RWPE2 (cell line): ENCODE results near the gene LINC01488.

Experiments
- ATAC-seq: fragments of 200-7000 bp; cut with Tn5 transposase; 3 replicates; pipeline ENCODE4 v1.9.1; 2021; ENCODE audit warnings: low read depth
- DNase-seq: peaks from one replicate; pipeline ENCODE4 v3.0.0-alpha.2; 2020; ENCODE audit warnings: low spot score
- H3K27ac ChIP-seq: fragments of 450-650 bp; 2 replicates; pipeline ENCODE4 v1.5.1; 2017; ENCODE audit warnings: mild to moderate bottlenecking; ENCODE audit not compliant: poor library complexity, severe bottlenecking
- H3K27me3 ChIP-seq: fragments of 250-450 bp; sonication (Bioruptor Pico); 2 replicates; pipeline ENCODE4 v1.5.1; 2021; ENCODE audit warnings: mild to moderate bottlenecking, moderate library complexity; ENCODE audit not compliant: insufficient read depth, poor library complexity, severe bottlenecking
- H3K36me3 ChIP-seq: fragments of 250-450 bp; sonication (Bioruptor Pico); 2 replicates; pipeline ENCODE4 v1.5.1; 2020; ENCODE audit warnings: low read depth, mild to moderate bottlenecking, moderate library complexity
- H3K4me1 ChIP-seq: fragments of 250-450 bp; sonication (Bioruptor Pico); 2 replicates; pipeline ENCODE4 v1.5.1; 2021; ENCODE audit warnings: mild to moderate bottlenecking, moderate library complexity; ENCODE audit not compliant: insufficient read depth, poor library complexity, severe bottlenecking
- H3K4me3 ChIP-seq: fragments of 250-450 bp; sonication (Bioruptor Pico); 2 replicates; pipeline ENCODE4 v1.5.1; 2021; ENCODE audit warnings: mild to moderate bottlenecking, moderate library complexity; ENCODE audit not compliant: severe bottlenecking
- H3K9me3 ChIP-seq: fragments of 250-450 bp; sonication (Bioruptor Pico); 2 replicates; pipeline ENCODE4 v1.5.1; 2021; ENCODE audit warnings: mild to moderate bottlenecking, moderate library complexity; ENCODE audit not compliant: severe bottlenecking
- CTCF ChIP-seq: fragments of 450-650 bp; IDR thresholded peaks from one replicate; pipeline ENCODE4 v1.5.1; 2017; ENCODE audit warnings: mild to moderate bottlenecking, moderate library complexity; ENCODE audit not compliant: poor library complexity, severe bottlenecking

LINC01488 gene

DNA sequence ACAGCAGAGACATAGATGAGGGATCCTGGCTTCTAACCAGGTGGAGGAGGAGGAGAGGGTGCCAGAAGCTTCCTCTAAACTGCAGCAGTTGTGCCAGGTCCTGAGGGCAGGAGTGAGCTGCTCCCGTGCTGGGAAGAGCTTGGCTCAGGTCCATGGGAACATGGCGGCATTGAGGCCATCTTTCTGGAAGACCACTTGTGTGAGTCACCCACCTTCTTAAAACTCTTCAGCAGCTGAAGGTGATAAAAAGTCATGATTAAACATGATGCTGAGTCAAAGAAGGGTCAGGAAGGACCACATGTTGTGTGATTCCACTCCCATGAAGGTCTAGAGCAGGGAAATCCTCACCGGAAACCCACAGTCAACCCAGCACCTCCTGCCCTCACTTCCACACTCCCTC, 35.1 kb downstream of the LINC01488 start:
- DNase-seq = no peak
- Histone ChIP-seq H3K36me3 (no peaks in the 10 kb centered on the region), H3K4me1 (no peaks in the 10 kb centered on the region), H3K4me3 (no peak overlapping the region), H3K27ac (no peak overlapping the region), H3K9me3 (peaks cover 3% of the 10 kb centered on the region), H3K27me3 (no peaks in the 10 kb centered on the region)
- no peak for TF ChIP-seq CTCF
- no peak for ATAC-seq

- no peak for DNase-seq
- Histone ChIP-seq H3K9me3 (peaks cover 3% of the 10 kb centered on the region), H3K4me1 (no peaks in the 10 kb centered on the region), H3K27ac (peak overlapping the region; percentile 5), H3K27me3 (no peaks in the 10 kb centered on the region), H3K36me3 (no peaks in the 10 kb centered on the region), H3K4me3 (no peak overlapping the region)
- no peak for TF ChIP-seq CTCF
- ATAC-seq = peak; percentile 60; the same call in 2 of the 3 replicates
Measured at GRCh38 chr11:69518081-69518950, 36.9 kb downstream of the LINC01488 start.

GRCh38 chr11:69520186-69520916, 38.9 kb downstream of the LINC01488 start:
- no peaks in the 10 kb centered on the region for H3K36me3 ChIP-seq
- H3K9me3 ChIP-seq = peaks cover 3% of the 10 kb centered on the region
- no peak overlapping the region for H3K27ac ChIP-seq
- ATAC-seq (no peak), DNase-seq (no peak)
- H3K4me3 ChIP-seq = no peak overlapping the region
- TF ChIP-seq CTCF = no peak
- no peaks in the 10 kb centered on the region for H3K27me3 ChIP-seq
- peaks cover 12% of the 10 kb centered on the region for H3K4me1 ChIP-seq

GRCh38 chr11:69521457-69521856, 40.0 kb downstream of the LINC01488 start:
- Histone ChIP-seq H3K27me3 (no peaks in the 10 kb centered on the region), H3K36me3 (no peaks in the 10 kb centered on the region), H3K27ac (no peak overlapping the region), H3K4me1 (peaks cover 12% of the 10 kb centered on the region), H3K9me3 (peaks cover 3% of the 10 kb centered on the region), H3K4me3 (no peak overlapping the region)
- no peak for TF ChIP-seq CTCF
- DNase-seq = no peak
- no peak for ATAC-seq
